Chondrocyte (in vitro differentiated cells): ENCODE measurements around the gene MTG2. TPM values are rescaled to one million over a fixed set of nuclear protein-coding genes. Genes with fewer than 3 reads are reported as not detected.

ENCODE experiments used
- DNase-seq: peaks from one replicate; pipeline ENCODE4 v3.0.0; 2021; ENCODE audit warnings: mixed read lengths, low spot score
- H3K27ac Mint-ChIP-seq: one replicate; pipeline ENCODE4 v1.8.0; 2021; ENCODE audit warnings: mild to moderate bottlenecking, moderate library complexity, mixed read lengths; ENCODE audit not compliant: unreplicated experiment
- H3K27me3 Mint-ChIP-seq: 2 replicates; pipeline ENCODE4 v1.8.0; 2021; ENCODE audit warnings: low read depth, mixed read lengths
- H3K36me3 Mint-ChIP-seq: 2 replicates; pipeline ENCODE4 v1.8.0; 2021; ENCODE audit warnings: low read depth, mixed read lengths
- H3K4me1 Mint-ChIP-seq: 2 replicates; pipeline ENCODE4 v1.8.0; 2021; ENCODE audit warnings: low read depth, mild to moderate bottlenecking, mixed read lengths
- H3K4me3 Mint-ChIP-seq: one replicate; pipeline ENCODE4 v1.8.0; 2021; ENCODE audit warnings: mild to moderate bottlenecking, moderate library complexity, mixed read lengths; ENCODE audit not compliant: unreplicated experiment
- H3K9me3 Mint-ChIP-seq: 2 replicates; pipeline ENCODE4 v1.8.0; 2021; ENCODE audit warnings: low read depth, mixed read lengths
- CTCF ChIP-seq: fragments of 200-600 bp; sonication (generic); IDR thresholded peaks from 2 replicates; pipeline ENCODE4 v1.5.0; 2021; ENCODE audit warnings: antibody characterized with exemption, mild to moderate bottlenecking, moderate library complexity
- total RNA-seq: library from RNA; stranded (reverse); gene quantifications from 3 replicates; pipeline ENCODE4 v1.2.1, GENCODE V29; 2021

MTG2 gene
- total RNA-seq, 1 donor from 2014 or later: 22.3 TPM

GRCh38 chr20:62241506-62241905, 58.7 kb downstream of the MTG2 start:
- Mint-ChIP-seq H3K36me3 (peaks cover 3% of the 10 kb centered on the region), H3K4me3 (no peak overlapping the region), H3K4me1 (peaks cover 36% of the 10 kb centered on the region), H3K27ac (peak overlapping the region; percentile 23), H3K27me3 (no peaks in the 10 kb centered on the region), H3K9me3 (no peaks in the 10 kb centered on the region)
- no peak for TF ChIP-seq CTCF
- DNase-seq: no peak

- Mint-ChIP-seq H3K4me1 (peaks cover 36% of the 10 kb centered on the region), H3K36me3 (peaks cover 3% of the 10 kb centered on the region)
- TF ChIP-seq CTCF: no peak
These were observed 59.3 kb downstream of the MTG2 start for GRCh38 chr20:62242176-62242575.

GRCh38 chr20:62243106-62243505, 60.3 kb downstream of the MTG2 start:
- peak overlapping the region; percentile 41 for H3K27ac Mint-ChIP-seq
- H3K4me3 Mint-ChIP-seq: no peak overlapping the region
- DNase-seq: no peak
- H3K27me3 Mint-ChIP-seq: no peaks in the 10 kb centered on the region
- peaks cover 31% of the 10 kb centered on the region for H3K4me1 Mint-ChIP-seq
- peaks cover 3% of the 10 kb centered on the region for H3K36me3 Mint-ChIP-seq
- TF ChIP-seq CTCF: no peak
- H3K9me3 Mint-ChIP-seq: no peaks in the 10 kb centered on the region

More at GRCh38 chr20:62242176-62242575, 59.3 kb downstream of the MTG2 start:
- DNase-seq: no peak
- H3K9me3 Mint-ChIP-seq: no peaks in the 10 kb centered on the region
- H3K27me3 Mint-ChIP-seq: no peaks in the 10 kb centered on the region
- H3K4me3 Mint-ChIP-seq: no peak overlapping the region
- peak overlapping the region; percentile 27 for H3K27ac Mint-ChIP-seq

GRCh38 chr20:62243906-62244515, 61.2 kb downstream of the MTG2 start:
- H3K36me3 Mint-ChIP-seq: peaks cover 3% of the 10 kb centered on the region
- TF ChIP-seq CTCF: no peak
- no peak for DNase-seq
- no peak overlapping the region for H3K27ac Mint-ChIP-seq
- no peaks in the 10 kb centered on the region for H3K27me3 Mint-ChIP-seq
- H3K4me3 Mint-ChIP-seq: no peak overlapping the region
- H3K4me1 Mint-ChIP-seq: peaks cover 31% of the 10 kb centered on the region
- no peaks in the 10 kb centered on the region for H3K9me3 Mint-ChIP-seq

- H3K27me3 Mint-ChIP-seq: no peaks in the 10 kb centered on the region
- no peaks in the 10 kb centered on the region for H3K9me3 Mint-ChIP-seq
- peaks cover 3% of the 10 kb centered on the region for H3K36me3 Mint-ChIP-seq
- no peak overlapping the region for H3K27ac Mint-ChIP-seq
- DNase-seq: no peak
- H3K4me3 Mint-ChIP-seq: no peak overlapping the region
- TF ChIP-seq CTCF: no peak
- peaks cover 24% of the 10 kb centered on the region for H3K4me1 Mint-ChIP-seq
These were observed 61.8 kb downstream of the MTG2 start for GRCh38 chr20:62244644-62245108.
